Immature natural killer cell (primary cell): ENCODE measurements around the gene TTC23. TPM values are rescaled to one million over a fixed set of nuclear protein-coding genes. Genes with fewer than 3 reads are reported as not detected.

Experiments
- DNase-seq, 3 donors: peaks; one replicate each; pipeline ENCODE4 v3.0.0; 2022; ENCODE audit warnings: mixed read lengths in 1 of 3
- H3K27ac Mint-ChIP-seq, 6 donors: one replicate each; pipeline ENCODE4 v1.8.0; 2020; ENCODE audit warnings: mixed read lengths in 6 of 6, mild to moderate bottlenecking in 5 of 6, inconsistent platforms in 4 of 6, moderate library complexity in 3 of 6
- H3K27me3 Mint-ChIP-seq, 3 donors: one replicate each; pipeline ENCODE4 v1.8.0; 2020 to 2021; ENCODE audit warnings: low read depth in 3 of 3, mild to moderate bottlenecking in 3 of 3, mixed read lengths in 3 of 3, moderate library complexity in 3 of 3, inconsistent platforms in 1 of 3
- H3K36me3 Mint-ChIP-seq, 3 donors: one replicate each; pipeline ENCODE4 v1.8.0; 2020; ENCODE audit warnings: mixed read lengths in 3 of 3, inconsistent platforms in 2 of 3, mild to moderate bottlenecking in 2 of 3
- H3K4me1 Mint-ChIP-seq, 2 donors: one replicate each; pipeline ENCODE4 v1.8.0; 2020; ENCODE audit warnings: inconsistent platforms in 2 of 2, mild to moderate bottlenecking in 2 of 2, mixed read lengths in 2 of 2, moderate library complexity in 1 of 2
- H3K4me3 Mint-ChIP-seq, 5 donors: one replicate each; pipeline ENCODE4 v1.8.0; 2020; ENCODE audit warnings: mild to moderate bottlenecking in 5 of 5, mixed read lengths in 5 of 5, inconsistent platforms in 3 of 5, moderate library complexity in 3 of 5
- H3K9me3 Mint-ChIP-seq, 6 donors: one replicate each; pipeline ENCODE4 v1.8.0; 2020; ENCODE audit warnings: mild to moderate bottlenecking in 6 of 6, mixed read lengths in 6 of 6, inconsistent platforms in 4 of 6, moderate library complexity in 3 of 6
- polyA plus RNA-seq, 3 donors: library from polyadenylated mRNA; unstranded; fragments of 300-500 nt; fragmentation: Illumina TruSeq; gene quantifications; one replicate each; pipeline ENCODE4 v1.2.3, GENCODE V29; 2021

TTC23 gene
- polyA plus RNA-seq, 3 donors from 2014 or later: 0.21 to 0.25 TPM; not detected in 1

DNA sequence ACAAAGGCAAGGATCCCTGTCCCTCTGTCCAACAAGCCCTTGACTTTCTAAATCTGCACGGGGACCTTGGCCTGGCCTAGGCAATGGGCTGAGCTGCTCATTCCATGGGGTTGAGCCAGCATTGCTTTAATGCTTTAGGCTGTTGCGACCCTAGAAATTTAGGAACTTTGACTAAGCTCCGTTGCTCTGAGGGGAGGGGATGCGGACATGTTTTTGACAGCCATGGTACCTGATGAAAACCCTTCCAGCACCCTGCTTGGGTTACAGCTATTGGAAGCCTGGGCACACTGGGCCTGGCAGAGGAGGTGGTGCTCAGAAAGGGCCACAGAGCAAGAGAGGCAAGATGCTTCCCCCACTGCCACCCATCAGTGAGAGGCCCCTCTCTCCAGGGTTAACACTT is 107.4 kb downstream of the TTC23 start:
- no peak for DNase-seq
- no peaks in the 10 kb centered on the region for H3K36me3 Mint-ChIP-seq
- H3K4me1 Mint-ChIP-seq: no peaks in the 10 kb centered on the region
- H3K9me3 Mint-ChIP-seq: no peaks in the 10 kb centered on the region
- H3K4me3 Mint-ChIP-seq: no peak overlapping the region
- no peak overlapping the region for H3K27ac Mint-ChIP-seq
- H3K27me3 Mint-ChIP-seq: peaks cover 0 to 2% (median 0%) of the 10 kb centered on the region in 3 donors

DNA sequence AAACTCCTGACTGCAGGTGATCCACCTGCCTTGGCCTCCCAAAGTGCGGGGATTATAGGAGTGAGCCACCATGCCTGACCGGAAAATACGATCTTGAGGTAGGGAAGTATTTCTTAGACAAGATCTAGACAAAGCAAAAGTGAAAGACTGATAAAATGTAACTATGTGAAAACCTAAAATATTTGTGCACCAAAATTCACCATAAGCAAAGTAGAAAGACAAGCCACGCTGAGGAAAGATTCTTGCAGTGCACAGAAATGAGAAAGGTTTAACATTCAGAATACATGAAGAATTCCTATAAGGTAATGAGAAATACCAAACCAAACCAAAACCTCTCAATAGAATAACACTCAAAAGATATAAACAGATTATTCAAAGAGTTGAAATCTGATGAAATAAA is 108.8 kb downstream of the TTC23 start:
- H3K9me3 Mint-ChIP-seq: no peaks in the 10 kb centered on the region
- no peaks in the 10 kb centered on the region for H3K36me3 Mint-ChIP-seq
- peaks cover 0 to 3% (median 0%) of the 10 kb centered on the region in 3 donors for H3K27me3 Mint-ChIP-seq
- no peak for DNase-seq
- H3K27ac Mint-ChIP-seq: no peak overlapping the region
- H3K4me3 Mint-ChIP-seq: no peak overlapping the region
- no peaks in the 10 kb centered on the region for H3K4me1 Mint-ChIP-seq

DNA sequence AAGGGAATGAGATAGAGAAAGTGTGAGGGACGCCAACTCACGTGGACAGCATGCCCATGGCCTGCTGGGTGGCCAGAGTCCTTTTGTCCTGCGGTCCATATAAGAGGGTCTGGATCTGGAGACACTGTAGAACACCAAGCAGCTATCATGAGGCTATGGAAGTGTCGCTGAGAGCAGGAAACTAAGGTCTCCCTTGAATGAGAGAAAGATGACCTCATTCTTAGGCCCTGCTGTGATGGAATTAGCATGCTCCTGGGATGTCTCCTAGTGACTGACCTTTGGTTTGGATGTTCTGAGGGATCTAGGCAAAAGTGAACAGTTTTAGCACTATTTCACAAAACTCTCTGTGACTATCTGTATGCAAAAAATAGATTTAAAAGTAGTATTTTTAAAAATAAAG is 110.1 kb downstream of the TTC23 start:
- Mint-ChIP-seq H3K4me1 (no peaks in the 10 kb centered on the region), H3K27ac (no peak overlapping the region), H3K4me3 (no peak overlapping the region), H3K27me3 (peaks cover 0 to 5% (median 0%) of the 10 kb centered on the region in 3 donors), H3K9me3 (no peaks in the 10 kb centered on the region), H3K36me3 (no peaks in the 10 kb centered on the region)
- DNase-seq: no peak

DNA sequence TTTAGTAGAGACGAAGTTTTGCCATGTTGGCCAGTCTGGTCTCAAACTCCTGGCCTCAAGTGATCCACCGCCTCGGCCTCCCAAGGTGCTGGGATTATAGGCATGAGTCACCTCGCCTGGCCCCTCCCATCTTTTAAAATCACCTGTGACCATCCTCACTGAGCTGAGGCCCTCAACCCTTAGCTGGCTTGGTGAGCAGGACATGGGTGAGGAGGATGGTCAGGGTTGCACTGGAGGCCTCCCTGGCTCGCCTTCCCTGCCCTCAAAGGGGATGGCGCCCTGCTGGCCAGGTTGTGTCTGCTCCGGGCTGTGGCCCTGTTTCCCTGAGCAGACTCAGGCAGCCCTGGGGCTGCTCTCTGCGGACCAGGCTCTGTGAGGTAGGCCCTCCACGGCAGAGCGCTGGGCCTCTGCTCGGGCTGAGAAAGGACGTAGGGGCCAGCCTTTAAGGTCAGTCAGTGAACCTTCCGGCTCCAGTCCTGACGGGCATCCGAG is 110.8 kb downstream of the TTC23 start:
- H3K4me3 Mint-ChIP-seq: no peak overlapping the region
- no peaks in the 10 kb centered on the region for H3K9me3 Mint-ChIP-seq
- no peak overlapping the region for H3K27ac Mint-ChIP-seq
- no peak for DNase-seq
- H3K36me3 Mint-ChIP-seq: no peaks in the 10 kb centered on the region
- no peaks in the 10 kb centered on the region for H3K4me1 Mint-ChIP-seq
- peaks cover 0 to 2% (median 0%) of the 10 kb centered on the region in 3 donors for H3K27me3 Mint-ChIP-seq

DNA sequence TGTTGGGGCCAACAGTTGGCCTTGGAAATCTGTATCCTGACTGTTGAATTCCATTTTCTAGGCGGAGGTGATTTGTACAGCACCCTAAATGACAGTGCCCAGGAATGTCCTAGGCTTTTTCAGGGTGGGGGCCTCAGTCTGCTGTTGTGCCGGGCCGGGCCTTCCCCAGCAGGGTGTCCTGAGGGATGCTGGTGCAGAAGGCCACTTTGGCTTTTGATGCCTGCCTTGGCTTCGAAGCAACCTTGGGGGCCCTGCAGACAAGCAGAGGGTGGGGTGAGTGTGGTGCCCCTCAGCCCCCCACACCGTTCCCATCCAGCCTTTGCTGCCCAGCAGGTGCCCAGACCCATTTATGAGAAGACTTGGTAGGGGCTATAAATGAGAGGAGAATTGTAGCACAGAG is 111.5 kb downstream of the TTC23 start:
- DNase-seq: no peak
- Mint-ChIP-seq H3K27me3 (peaks cover 0 to 2% (median 0%) of the 10 kb centered on the region in 3 donors), H3K36me3 (no peaks in the 10 kb centered on the region), H3K4me1 (no peaks in the 10 kb centered on the region), H3K9me3 (no peaks in the 10 kb centered on the region), H3K27ac (no peak overlapping the region), H3K4me3 (no peak overlapping the region)

DNA sequence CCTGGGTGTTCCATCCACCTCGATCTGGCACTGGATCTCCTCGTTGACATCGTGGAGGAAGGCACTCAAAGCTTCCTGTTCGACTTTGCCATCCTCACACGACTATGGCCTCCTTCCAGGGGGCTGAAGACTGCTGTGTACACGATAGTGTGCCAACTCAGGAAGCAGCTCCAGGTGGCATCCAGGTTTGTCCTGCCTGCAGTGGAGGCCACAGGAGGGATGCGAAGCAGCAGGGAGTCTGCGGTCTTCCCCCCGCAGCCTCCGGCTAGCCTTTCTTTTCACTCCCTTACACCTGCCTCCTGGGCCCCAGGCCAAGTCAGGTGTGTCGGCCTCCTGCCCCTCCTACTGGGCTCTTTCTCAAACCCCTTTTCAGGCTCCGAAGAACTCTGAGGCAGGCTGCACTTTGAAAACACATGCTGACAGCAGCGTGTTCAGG is 112.3 kb downstream of the TTC23 start:
- Mint-ChIP-seq H3K27me3 (peaks cover 0 to 2% (median 0%) of the 10 kb centered on the region in 3 donors), H3K9me3 (no peaks in the 10 kb centered on the region), H3K36me3 (no peaks in the 10 kb centered on the region), H3K4me1 (no peaks in the 10 kb centered on the region), H3K27ac (no peak overlapping the region), H3K4me3 (no peak overlapping the region)
- DNase-seq: no peak

DNA sequence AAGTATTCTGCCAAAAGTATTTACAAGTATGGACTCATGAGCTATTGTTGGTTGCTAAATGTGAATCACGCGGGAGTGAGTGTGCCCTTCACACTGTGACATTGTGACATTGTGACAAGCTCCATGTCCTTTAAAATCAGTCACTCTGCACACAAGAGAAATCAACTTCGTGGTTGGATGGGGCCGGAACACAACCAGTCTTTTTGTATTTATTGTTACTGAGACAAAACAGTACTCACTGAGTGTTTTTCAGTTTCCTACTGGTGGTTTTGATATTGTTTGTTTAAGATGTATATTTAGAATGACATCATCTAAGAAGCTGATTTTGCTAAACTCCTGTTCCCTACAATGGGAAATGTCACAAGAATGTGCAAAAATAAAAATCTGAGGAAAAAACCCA is 114.2 kb downstream of the TTC23 start:
- DNase-seq: no peak
- Mint-ChIP-seq H3K36me3 (no peaks in the 10 kb centered on the region), H3K4me1 (no peaks in the 10 kb centered on the region), H3K27me3 (peaks cover 0 to 4% (median 0%) of the 10 kb centered on the region in 3 donors), H3K9me3 (no peaks in the 10 kb centered on the region), H3K27ac (no peak overlapping the region), H3K4me3 (no peak overlapping the region)

DNA sequence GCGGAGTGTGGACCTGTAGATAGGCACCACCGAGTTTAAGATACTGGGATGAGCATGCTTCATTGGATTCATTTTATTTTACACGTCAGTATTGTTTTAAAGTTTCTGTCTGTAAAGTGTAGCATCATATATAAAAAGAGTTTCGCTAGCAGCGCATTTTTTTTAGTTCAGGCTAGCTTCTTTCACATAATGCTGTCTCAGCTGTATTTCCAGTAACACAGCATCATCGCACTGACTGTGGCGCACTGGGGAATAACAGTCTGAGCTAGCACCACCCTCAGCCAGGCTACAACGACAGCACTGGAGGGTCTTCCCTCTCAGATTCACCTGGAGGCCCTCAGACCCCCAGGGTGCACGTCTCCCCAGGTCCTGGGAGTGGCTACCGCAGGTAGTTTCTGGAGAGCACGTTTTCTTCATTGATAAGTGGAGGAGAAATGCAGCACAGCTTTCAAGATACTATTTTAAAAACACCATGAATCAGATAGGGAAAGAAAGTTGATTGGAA is 115.0 kb downstream of the TTC23 start:
- no peaks in the 10 kb centered on the region for H3K4me1 Mint-ChIP-seq
- no peak overlapping the region for H3K27ac Mint-ChIP-seq
- no peak for DNase-seq
- H3K36me3 Mint-ChIP-seq: no peaks in the 10 kb centered on the region
- no peak overlapping the region for H3K4me3 Mint-ChIP-seq
- peaks cover 0 to 5% (median 0%) of the 10 kb centered on the region in 3 donors for H3K27me3 Mint-ChIP-seq
- H3K9me3 Mint-ChIP-seq: no peaks in the 10 kb centered on the region

DNA sequence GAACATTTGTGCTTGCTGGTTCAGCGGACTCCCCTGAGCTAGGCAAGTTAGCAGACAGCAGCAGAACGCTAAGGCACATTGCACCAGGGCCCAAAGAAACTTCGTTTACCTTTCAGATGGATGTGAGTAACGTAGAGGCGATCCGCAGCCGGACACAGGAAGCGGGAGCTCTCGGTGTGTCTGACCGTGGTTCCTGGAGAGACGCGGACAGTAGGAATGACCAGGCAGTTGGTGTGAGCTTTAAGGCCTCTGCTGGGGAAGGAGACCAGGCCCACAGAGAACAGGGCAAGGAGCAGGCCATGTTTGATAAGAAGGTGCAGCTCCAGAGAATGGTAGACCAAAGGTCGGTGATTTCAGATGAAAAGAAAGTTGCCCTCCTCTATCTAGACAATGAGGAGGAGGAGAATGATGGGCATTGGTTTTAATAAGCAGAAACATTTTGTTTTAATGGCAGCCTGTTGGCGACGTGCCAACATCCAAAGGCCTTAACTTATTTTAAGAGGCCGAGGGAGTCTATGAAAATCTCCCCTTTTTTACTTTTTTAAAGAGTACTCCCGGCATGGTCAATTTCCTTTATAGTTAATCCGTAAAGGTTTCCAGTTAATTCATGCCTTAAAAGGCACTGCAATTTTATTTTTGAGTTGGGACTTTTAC is 116.6 kb downstream of the TTC23 start:
- H3K4me1 Mint-ChIP-seq: no peaks in the 10 kb centered on the region

DNA sequence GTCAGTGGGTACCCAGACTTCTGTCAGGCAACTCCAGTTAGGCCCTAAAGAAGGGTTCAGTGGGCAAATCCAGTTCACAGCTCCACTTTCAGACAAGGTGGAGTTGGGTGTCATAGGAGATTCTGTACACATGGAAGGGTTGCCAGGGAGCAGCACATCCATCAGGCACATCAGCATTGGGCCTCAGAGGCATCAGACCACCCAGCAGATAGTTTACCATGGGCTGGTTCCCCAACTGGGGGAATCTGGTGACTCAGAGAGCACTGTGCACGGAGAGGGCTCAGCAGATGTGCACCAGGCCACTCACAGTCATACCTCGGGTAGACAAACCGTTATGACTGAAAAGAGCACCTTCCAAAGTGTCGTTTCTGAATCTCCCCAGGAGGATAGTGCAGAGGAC is 117.3 kb downstream of the TTC23 start:
- Mint-ChIP-seq H3K27ac (no peak overlapping the region), H3K36me3 (no peaks in the 10 kb centered on the region), H3K4me3 (no peak overlapping the region), H3K4me1 (no peaks in the 10 kb centered on the region), H3K9me3 (no peaks in the 10 kb centered on the region), H3K27me3 (peaks cover 0 to 8% (median 0%) of the 10 kb centered on the region in 3 donors)
- DNase-seq: no peak

More for the DNA sequence above, 116.6 kb downstream of the TTC23 start:
- no peak overlapping the region for H3K27ac Mint-ChIP-seq
- H3K4me3 Mint-ChIP-seq: no peak overlapping the region
- peaks cover 0 to 8% (median 0%) of the 10 kb centered on the region in 3 donors for H3K27me3 Mint-ChIP-seq
- H3K36me3 Mint-ChIP-seq: no peaks in the 10 kb centered on the region
- DNase-seq: no peak
- no peaks in the 10 kb centered on the region for H3K9me3 Mint-ChIP-seq

DNA sequence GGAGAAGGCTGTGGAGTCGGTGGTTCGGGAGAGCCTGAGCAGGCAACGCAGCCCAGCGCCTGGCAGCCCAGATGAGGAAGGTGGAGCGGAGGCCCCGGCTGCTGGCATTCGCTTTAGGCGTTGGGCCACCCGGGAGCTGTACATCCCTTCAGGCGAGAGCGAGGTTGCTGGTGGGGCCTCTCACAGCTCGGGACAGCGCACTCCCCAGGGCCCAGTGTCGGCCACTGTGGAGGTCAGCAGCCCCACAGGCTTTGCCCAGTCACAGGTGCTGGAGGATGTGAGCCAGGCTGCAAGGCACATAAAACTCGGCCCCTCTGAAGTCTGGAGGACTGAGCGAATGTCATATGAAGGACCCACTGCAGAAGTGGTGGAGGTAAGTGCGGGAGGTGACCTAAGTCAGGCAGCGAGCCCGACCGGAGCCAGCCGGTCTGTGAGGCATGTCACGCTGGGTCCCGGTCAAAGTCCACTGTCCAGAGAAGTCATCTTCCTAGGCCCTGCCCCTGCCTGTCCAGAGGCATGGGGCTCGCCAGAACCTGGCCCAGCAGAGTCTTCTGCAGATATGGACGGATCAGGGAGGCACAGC is 117.8 kb downstream of the TTC23 start:
- H3K36me3 Mint-ChIP-seq: no peaks in the 10 kb centered on the region

DNA sequence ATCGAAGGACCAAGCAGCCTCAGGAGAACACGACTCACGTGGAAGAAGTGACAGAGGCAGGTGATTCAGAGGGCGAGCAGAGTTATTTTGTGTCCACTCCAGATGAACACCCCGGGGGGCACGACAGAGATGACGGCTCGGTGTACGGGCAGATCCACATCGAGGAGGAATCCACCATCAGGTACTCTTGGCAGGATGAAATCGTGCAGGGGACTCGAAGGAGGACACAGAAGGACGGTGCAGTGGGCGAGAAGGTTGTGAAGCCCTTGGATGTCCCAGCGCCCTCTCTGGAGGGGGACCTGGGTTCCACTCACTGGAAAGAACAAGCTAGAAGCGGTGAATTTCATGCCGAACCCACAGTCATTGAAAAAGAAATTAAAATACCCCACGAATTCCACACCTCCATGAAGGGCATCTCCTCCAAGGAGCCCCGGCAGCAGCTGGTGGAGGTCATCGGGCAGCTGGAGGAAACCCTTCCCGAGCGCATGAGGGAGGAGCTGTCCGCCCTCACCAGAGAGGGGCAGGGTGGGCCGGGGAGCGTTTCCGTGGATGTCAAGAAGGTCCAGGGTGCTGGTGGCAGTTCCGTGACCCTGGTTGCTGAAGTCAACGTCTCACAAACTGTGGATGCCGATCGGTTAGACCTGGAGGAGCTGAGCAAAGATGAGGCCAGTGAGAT is 118.5 kb downstream of the TTC23 start:
- H3K27me3 Mint-ChIP-seq: peaks cover 0 to 8% (median 0%) of the 10 kb centered on the region in 3 donors
- DNase-seq: no peak
- H3K36me3 Mint-ChIP-seq: no peaks in the 10 kb centered on the region
- H3K4me3 Mint-ChIP-seq: no peak overlapping the region
- H3K4me1 Mint-ChIP-seq: no peaks in the 10 kb centered on the region
- no peaks in the 10 kb centered on the region for H3K9me3 Mint-ChIP-seq
- no peak overlapping the region for H3K27ac Mint-ChIP-seq

More for the DNA sequence above, 117.8 kb downstream of the TTC23 start:
- no peak for DNase-seq
- peaks cover 0 to 8% (median 0%) of the 10 kb centered on the region in 3 donors for H3K27me3 Mint-ChIP-seq
- H3K9me3 Mint-ChIP-seq: no peaks in the 10 kb centered on the region
- H3K27ac Mint-ChIP-seq: no peak overlapping the region
- H3K4me1 Mint-ChIP-seq: no peaks in the 10 kb centered on the region
- H3K4me3 Mint-ChIP-seq: no peak overlapping the region

DNA sequence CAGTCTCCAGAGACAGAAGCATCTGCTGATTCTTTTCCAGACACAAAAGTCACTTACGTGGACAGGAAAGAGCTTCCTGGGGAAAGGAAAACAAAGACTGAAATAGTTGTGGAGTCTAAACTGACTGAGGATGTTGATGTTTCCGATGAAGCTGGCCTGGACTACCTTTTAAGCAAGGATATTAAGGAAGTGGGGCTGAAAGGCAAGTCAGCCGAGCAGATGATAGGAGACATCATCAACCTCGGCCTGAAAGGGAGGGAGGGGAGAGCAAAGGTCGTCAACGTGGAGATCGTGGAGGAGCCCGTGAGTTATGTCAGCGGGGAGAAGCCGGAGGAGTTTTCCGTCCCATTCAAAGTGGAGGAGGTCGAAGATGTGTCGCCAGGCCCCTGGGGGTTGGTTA is 119.1 kb downstream of the TTC23 start:
- Mint-ChIP-seq H3K36me3 (no peaks in the 10 kb centered on the region), H3K4me3 (no peak overlapping the region), H3K4me1 (no peaks in the 10 kb centered on the region), H3K27me3 (peaks cover 0 to 6% (median 0%) of the 10 kb centered on the region in 3 donors), H3K9me3 (no peaks in the 10 kb centered on the region), H3K27ac (no peak overlapping the region)
- DNase-seq: no peak

DNA sequence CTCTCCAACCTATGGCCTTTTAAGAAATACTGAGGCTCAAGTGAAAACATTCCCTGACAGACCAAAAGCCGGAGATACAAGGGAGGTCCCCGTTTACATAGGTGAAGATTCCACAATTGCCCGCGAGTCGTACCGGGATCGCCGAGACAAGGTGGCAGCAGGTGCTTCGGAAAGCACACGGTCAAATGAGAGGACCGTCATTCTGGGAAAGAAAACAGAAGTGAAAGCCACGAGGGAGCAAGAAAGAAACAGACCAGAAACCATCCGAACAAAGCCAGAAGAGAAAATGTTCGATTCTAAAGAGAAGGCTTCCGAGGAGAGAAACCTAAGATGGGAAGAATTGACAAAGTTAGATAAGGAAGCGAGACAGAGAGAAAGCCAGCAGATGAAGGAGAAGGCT is 119.7 kb downstream of the TTC23 start:
- no peaks in the 10 kb centered on the region for H3K9me3 Mint-ChIP-seq
- no peaks in the 10 kb centered on the region for H3K4me1 Mint-ChIP-seq
- peaks cover 0 to 6% (median 0%) of the 10 kb centered on the region in 3 donors for H3K27me3 Mint-ChIP-seq
- H3K4me3 Mint-ChIP-seq: no peak overlapping the region
- H3K27ac Mint-ChIP-seq: no peak overlapping the region
- H3K36me3 Mint-ChIP-seq: no peaks in the 10 kb centered on the region
- no peak for DNase-seq
